Mucosa of rectum (tissue), 2 donors: Measurements from ENCODE around the gene CPNE5.

Experiments used
- H3K27ac ChIP-seq, 2 donors: one replicate each; pipeline ENCODE4 v1.7.0; 2013; ENCODE audit warnings: inconsistent platforms in 2 of 2, low read depth in 2 of 2, low read length in 2 of 2
- H3K27me3 ChIP-seq, 2 donors: one replicate each; pipeline ENCODE4 v1.7.0; 2013; ENCODE audit warnings: low read length in 2 of 2; ENCODE audit not compliant: control insufficient read depth in 2 of 2, insufficient read depth in 2 of 2
- H3K36me3 ChIP-seq, 2 donors: one replicate each; pipeline ENCODE4 v1.7.0; 2013; ENCODE audit warnings: low read length in 2 of 2; ENCODE audit not compliant: control insufficient read depth in 2 of 2, insufficient read depth in 2 of 2
- H3K4me1 ChIP-seq, 2 donors: one replicate each; pipeline ENCODE4 v1.7.0; 2013; ENCODE audit warnings: low read length in 2 of 2, mild to moderate bottlenecking in 1 of 2; ENCODE audit not compliant: control insufficient read depth in 2 of 2, insufficient read depth in 2 of 2
- H3K4me3 ChIP-seq, 2 donors: one replicate each; pipeline ENCODE4 v1.7.0; 2013; ENCODE audit warnings: low read length in 2 of 2
- H3K9ac ChIP-seq, 2 donors: one replicate each; pipeline ENCODE4 v1.7.0; 2013; ENCODE audit warnings: low read length in 2 of 2, low read depth in 1 of 2, mild to moderate bottlenecking in 1 of 2
- H3K9me3 ChIP-seq, 2 donors: one replicate each; pipeline ENCODE4 v1.7.0; 2013; ENCODE audit warnings: low read length in 2 of 2; ENCODE audit not compliant: control insufficient read depth in 2 of 2
- donor health status: healthy.
- donor health status: Normal muscosa, but diverticular disease.

Gene CPNE5

DNA sequence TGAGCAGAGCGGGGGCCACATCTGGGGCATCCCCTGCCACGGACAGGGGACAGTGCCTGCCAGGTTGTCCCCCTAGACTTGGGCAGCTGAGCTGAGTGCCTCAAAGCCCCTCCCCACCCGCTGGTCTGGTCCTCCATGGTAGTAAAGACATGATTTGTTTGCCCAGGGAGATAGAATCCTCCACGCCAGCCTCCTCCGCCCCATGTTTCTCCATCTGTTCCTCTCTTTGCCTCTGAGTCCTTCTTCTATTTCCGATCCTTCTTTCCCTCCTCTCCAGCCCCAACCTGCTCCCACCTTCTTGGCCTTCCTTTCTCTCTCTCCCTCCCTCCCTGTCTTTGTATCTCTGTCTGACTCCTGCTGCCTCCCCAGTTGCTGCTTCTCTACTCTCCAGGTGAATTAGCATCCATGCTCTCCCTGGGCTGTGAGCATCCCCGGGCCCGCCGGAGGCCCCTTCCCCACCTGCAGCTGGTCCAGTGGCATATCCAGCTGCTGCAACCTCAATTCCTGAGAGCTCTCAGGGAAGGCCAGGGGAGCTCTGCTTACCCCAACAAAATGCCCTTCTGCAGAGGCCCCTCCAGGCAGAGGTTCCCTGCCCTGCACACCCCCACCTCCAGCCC, 45.8 kb downstream of the CPNE5 start:
- no peak overlapping the region for H3K4me3 ChIP-seq
- no peaks in the 10 kb centered on the region for H3K9me3 ChIP-seq
- H3K27me3 ChIP-seq: peaks cover 0 to 6% of the 10 kb centered on the region in 2 donors
- no peaks in the 10 kb centered on the region for H3K4me1 ChIP-seq
- no peaks in the 10 kb centered on the region for H3K36me3 ChIP-seq
- H3K9ac ChIP-seq: no peak overlapping the region
- no peak overlapping the region for H3K27ac ChIP-seq

GRCh38 chr6:36791521-36792135, 47.6 kb downstream of the CPNE5 start:
- H3K4me3 ChIP-seq: no peak overlapping the region
- no peaks in the 10 kb centered on the region for H3K4me1 ChIP-seq
- H3K9me3 ChIP-seq: no peaks in the 10 kb centered on the region
- no peak overlapping the region for H3K27ac ChIP-seq
- no peak overlapping the region for H3K9ac ChIP-seq
- no peaks in the 10 kb centered on the region for H3K36me3 ChIP-seq
- H3K27me3 ChIP-seq: peaks cover 0 to 6% of the 10 kb centered on the region in 2 donors

DNA sequence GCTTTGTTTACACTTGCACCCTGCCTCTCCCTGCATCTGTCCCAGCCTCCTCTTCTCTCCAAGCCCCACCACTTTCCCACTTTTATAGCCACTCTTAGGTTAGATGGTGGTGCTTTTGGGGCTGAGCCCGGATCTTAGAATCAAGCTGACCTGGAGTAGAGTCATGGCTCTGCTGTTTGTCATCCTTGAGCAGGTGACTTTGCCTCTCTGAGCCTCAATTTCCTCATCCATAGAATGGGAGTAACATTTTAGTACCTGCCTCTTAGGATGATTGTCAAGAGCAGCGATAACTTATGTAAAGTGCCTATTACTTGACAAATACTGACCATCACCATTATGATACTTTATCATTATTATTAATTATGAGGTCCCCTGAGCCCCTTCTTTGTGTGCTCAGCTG, 48.2 kb downstream of the CPNE5 start:
- H3K9me3 ChIP-seq: no peaks in the 10 kb centered on the region
- H3K27ac ChIP-seq: no peak overlapping the region
- no peak overlapping the region for H3K4me3 ChIP-seq
- no peaks in the 10 kb centered on the region for H3K4me1 ChIP-seq
- H3K9ac ChIP-seq: no peak overlapping the region
- H3K27me3 ChIP-seq: peaks cover 0 to 6% of the 10 kb centered on the region in 2 donors
- H3K36me3 ChIP-seq: no peaks in the 10 kb centered on the region

DNA sequence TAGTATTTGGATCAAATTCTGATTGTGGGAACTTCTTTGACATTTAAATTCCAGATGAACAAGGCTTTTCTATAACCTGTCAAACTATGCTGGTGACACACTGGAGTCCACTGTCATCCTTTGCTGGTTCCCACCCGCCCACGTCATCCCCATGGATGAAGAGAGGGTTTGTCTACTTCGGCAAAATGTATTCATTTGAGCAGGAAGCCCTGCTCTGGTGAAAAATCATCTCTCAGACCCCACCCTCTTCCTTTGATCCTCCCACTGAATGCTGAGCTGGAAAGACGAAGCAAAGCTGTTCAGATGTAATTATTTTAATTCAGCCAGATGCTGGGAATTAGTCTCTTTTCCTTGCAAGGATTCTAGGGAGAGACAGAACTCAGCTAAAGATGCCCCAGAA, 50.5 kb downstream of the CPNE5 start:
- Histone ChIP-seq H3K4me1 (no peaks in the 10 kb centered on the region), H3K36me3 (no peaks in the 10 kb centered on the region), H3K4me3 (no peak overlapping the region), H3K9ac (no peak overlapping the region), H3K27ac (no peak overlapping the region), H3K27me3 (peaks cover 0 to 6% of the 10 kb centered on the region in 2 donors), H3K9me3 (no peaks in the 10 kb centered on the region)

DNA sequence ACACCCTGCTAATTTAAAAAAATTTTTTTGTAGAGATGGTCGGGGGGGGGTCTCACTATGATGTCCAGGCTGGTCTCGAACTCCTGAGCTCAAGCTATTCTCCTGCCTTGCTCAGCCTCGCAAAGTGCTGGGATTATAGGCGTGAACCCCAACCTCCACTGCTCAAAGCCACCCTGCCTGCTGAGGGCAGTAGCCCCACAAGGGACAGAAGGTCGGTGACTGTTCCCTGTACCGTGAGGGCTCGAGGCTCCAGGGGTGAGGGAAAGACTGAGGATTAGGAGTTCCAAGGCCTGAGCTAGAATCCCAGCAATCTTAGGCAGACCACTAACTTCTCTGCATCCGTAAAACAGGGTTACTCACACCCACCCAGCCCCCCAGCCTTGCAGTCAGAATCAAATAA, 51.1 kb downstream of the CPNE5 start:
- no peaks in the 10 kb centered on the region for H3K36me3 ChIP-seq
- H3K9me3 ChIP-seq: no peaks in the 10 kb centered on the region
- no peak overlapping the region for H3K27ac ChIP-seq
- H3K27me3 ChIP-seq: peaks cover 0 to 6% of the 10 kb centered on the region in 2 donors
- H3K4me3 ChIP-seq: no peak overlapping the region
- no peak overlapping the region for H3K9ac ChIP-seq
- H3K4me1 ChIP-seq: no peaks in the 10 kb centered on the region

DNA sequence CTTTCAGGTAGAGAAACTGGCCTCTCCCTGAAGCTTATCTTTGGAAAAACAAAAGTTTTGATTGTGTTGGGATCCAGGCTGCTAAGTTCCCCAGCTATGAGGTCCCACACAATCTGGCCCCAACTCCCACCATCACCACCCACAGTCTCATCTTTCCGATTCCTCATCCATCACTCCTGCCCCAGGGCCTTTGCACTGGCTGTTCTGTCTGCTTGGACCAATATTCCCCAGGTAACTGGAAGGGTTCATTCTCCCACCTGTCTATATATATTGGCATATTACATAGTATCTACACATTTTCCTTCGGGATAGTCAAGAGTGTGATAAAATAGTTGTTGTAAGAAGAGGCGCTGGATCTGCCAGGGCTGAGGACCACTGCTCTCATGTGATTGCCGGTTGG, 52.0 kb downstream of the CPNE5 start:
- no peaks in the 10 kb centered on the region for H3K9me3 ChIP-seq

GRCh38 chr6:36786055-36786675, 53.1 kb downstream of the CPNE5 start:
- peaks cover 0 to 6% of the 10 kb centered on the region in 2 donors for H3K27me3 ChIP-seq
- no peak overlapping the region for H3K27ac ChIP-seq
- peaks cover 0 to under 1% of the 10 kb centered on the region in 2 donors for H3K4me1 ChIP-seq
- H3K36me3 ChIP-seq: no peaks in the 10 kb centered on the region
- H3K9ac ChIP-seq: no peak overlapping the region
- H3K4me3 ChIP-seq: no peak overlapping the region
- no peaks in the 10 kb centered on the region for H3K9me3 ChIP-seq

More for the DNA sequence above, 52.0 kb downstream of the CPNE5 start:
- Histone ChIP-seq H3K27ac (no peak overlapping the region), H3K36me3 (no peaks in the 10 kb centered on the region), H3K9ac (no peak overlapping the region), H3K4me3 (no peak overlapping the region), H3K27me3 (peaks cover 0 to 6% of the 10 kb centered on the region in 2 donors), H3K4me1 (no peaks in the 10 kb centered on the region)

GRCh38 chr6:36784376-36784636, 54.9 kb downstream of the CPNE5 start:
- no peaks in the 10 kb centered on the region for H3K36me3 ChIP-seq

GRCh38 chr6:36783603-36784375, 55.5 kb downstream of the CPNE5 start:
- no peaks in the 10 kb centered on the region for H3K9me3 ChIP-seq
- H3K27me3 ChIP-seq: no peaks in the 10 kb centered on the region
- H3K9ac ChIP-seq: no peak overlapping the region
- peaks cover 5 to 8% of the 10 kb centered on the region in 2 donors for H3K4me1 ChIP-seq
- no peak overlapping the region for H3K27ac ChIP-seq
- no peak overlapping the region for H3K4me3 ChIP-seq
- H3K36me3 ChIP-seq: no peaks in the 10 kb centered on the region

More at GRCh38 chr6:36784376-36784636, 54.9 kb downstream of the CPNE5 start:
- H3K9me3 ChIP-seq: no peaks in the 10 kb centered on the region
- H3K27ac ChIP-seq: no peak overlapping the region
- no peak overlapping the region for H3K4me3 ChIP-seq
- H3K27me3 ChIP-seq: peaks cover 0 to under 1% of the 10 kb centered on the region in 2 donors
- H3K4me1 ChIP-seq: peaks cover 5 to 8% of the 10 kb centered on the region in 2 donors
- no peak overlapping the region for H3K9ac ChIP-seq

DNA sequence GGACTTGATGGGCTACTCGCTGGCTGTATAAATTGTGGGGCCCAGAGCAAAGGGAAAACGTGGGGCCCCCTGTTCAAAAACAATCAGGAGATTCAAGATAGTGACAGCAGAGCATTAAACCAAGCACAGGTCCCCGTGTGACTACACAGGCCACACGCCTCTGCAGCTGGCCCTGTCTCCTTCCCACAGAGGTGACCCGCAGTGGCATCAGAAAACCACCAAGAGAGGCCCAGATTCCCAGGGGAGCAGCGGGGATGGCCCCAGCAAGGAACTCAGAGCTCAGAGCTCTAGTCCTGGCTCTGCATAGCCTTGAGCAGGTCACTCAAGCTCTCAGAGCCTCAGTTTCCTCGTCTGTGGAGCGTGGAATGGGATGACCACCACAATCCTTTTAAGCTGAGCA, 57.6 kb downstream of the CPNE5 start:
- H3K36me3 ChIP-seq: no peaks in the 10 kb centered on the region
- H3K27me3 ChIP-seq: no peaks in the 10 kb centered on the region
- no peak overlapping the region for H3K27ac ChIP-seq
- H3K4me3 ChIP-seq: no peak overlapping the region
- no peaks in the 10 kb centered on the region for H3K9me3 ChIP-seq
- H3K9ac ChIP-seq: no peak overlapping the region
- H3K4me1 ChIP-seq: peaks cover 5 to 8% of the 10 kb centered on the region in 2 donors
